Limb (tissue), 2 donors: Measurements from ENCODE around the gene NDUFA8.
A peak's percentile ranks its signal among the peaks of the same experiment; 100 is the strongest.

ENCODE experiments used
- DNase-seq, 2 donors: peaks; one replicate each; pipeline ENCODE4 v3.0.0-alpha.2; 2016; ENCODE audit errors: extremely low spot score in 2 of 2

The NDUFA8 gene

DNA sequence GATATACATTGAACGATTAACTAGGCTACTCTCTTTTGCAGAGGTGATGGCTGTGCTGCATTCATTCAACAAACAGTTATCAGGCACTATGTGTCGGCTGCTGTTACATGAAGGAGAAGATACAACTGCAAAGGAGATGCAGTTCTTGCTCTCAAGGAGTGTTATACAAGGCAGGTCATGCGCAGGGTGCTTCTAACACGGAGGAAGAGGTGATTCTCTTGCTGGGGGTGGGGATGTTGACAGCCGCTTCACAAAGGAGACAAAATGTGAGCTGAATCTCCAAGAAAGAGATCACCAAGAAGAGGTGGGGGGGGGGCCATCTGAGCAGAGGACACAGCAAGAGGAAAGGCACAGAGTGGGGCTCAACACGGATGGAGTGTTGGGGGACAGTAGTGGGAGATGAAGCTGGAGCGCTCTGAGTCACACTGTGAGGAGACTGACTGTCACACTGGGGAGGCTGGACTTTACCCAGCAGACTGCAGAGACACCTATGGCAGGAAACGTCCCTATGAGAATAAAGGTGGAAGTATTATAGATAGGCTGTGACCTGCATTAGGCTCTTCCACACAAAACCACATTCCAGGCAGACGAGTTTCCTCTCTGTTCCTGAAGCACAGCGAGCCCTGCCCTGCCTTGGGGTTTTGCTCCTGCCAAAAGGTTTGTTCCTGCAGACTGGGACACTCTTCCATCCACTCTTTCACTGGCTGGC lies 20.9 kb downstream of the NDUFA8 start:
- DNase-seq = no peak

GRCh38 chr9:122135529-122135859 lies 24.1 kb downstream of the NDUFA8 start:
- DNase-seq = no peak

- DNase-seq = no peak
Measured at GRCh38 chr9:122134822-122135528, 24.6 kb downstream of the NDUFA8 start.

DNA sequence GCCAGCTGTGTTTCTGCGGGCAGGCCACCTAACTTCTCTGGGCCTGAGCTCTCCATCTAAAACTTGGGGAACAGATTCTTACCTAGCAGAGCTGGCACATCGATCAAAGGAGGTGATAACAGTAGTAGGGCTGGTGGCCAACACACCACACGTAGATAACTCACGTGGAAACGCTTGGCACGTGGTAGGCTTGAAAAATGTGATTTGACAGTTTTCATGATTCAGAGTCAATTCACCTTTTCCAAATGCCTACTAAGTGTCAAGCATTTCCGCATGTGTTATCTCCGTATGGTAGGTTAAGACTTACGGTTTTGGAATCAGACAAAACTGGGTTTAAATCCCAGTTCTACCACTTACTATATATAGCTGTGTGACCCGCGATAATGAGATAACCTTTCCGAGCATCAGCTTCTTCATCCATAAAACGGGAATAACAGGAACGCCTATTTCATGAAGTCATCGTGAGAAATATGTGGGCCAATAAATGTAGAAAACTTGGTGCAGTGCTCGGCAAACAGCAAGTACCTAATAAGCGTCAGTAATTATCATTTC lies 25.5 kb downstream of the NDUFA8 start:
- DNase-seq = no peak

GRCh38 chr9:122133263-122133983 lies 26.2 kb downstream of the NDUFA8 start:
- no peak for DNase-seq

GRCh38 chr9:122132539-122132938 lies 27.0 kb downstream of the NDUFA8 start:
- DNase-seq = no peak

- DNase-seq = peak in 1 of 2 donors; percentile 58
Measured at GRCh38 chr9:122131401-122132001, 28.1 kb downstream of the NDUFA8 start.

GRCh38 chr9:122130837-122131236 lies 28.7 kb downstream of the NDUFA8 start:
- DNase-seq = no peak

GRCh38 chr9:122129969-122130368 lies 29.6 kb downstream of the NDUFA8 start:
- no peak for DNase-seq

- no peak for DNase-seq
Measured at GRCh38 chr9:122128969-122129343, 30.6 kb downstream of the NDUFA8 start.

GRCh38 chr9:122128007-122128968 lies 31.3 kb downstream of the NDUFA8 start:
- no peak for DNase-seq

GRCh38 chr9:122127396-122127798 lies 32.2 kb downstream of the NDUFA8 start:
- no peak for DNase-seq

- no peak for DNase-seq
Measured at GRCh38 chr9:122126331-122127261, 33.0 kb downstream of the NDUFA8 start.

DNA sequence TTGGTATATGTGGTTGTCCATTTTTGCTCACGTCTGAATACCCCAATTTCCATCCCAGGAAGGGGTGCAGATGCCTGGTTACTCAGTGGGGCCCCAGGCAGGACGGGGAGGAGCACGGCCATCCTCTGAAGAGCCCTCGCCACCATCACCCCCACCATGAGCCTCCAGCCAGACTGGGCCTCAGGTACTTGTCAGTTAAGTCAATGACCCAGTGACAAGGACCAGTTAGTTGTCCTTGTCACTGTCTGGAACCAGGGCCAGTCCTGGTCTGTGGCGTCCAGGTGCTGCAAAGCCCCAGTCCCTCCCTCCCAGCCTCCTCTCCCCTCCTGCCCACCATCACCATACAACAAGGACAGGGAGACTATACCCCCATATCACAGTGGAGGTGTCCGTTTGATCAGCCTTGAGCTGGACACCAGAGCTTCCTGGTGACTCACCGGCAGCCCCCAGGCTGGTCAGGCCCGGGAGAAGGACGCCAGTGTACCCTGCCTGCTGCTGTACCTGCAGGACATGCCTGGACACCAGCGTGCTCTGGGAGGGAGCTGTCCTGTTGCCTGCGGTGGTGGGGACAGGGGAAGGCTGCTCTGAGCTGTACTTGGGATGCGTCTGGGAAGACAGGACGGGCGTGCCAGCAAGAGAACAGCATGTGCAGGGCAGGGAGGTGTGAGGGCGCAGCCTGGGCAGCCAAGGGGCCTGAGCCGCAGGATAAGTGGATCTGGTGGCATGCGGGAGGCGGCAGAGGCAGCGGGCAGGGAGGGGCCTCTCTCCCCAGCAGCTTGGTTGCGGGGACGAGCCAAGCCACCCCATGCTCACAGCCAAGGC lies 33.9 kb downstream of the NDUFA8 start:
- DNase-seq = no peak

DNA sequence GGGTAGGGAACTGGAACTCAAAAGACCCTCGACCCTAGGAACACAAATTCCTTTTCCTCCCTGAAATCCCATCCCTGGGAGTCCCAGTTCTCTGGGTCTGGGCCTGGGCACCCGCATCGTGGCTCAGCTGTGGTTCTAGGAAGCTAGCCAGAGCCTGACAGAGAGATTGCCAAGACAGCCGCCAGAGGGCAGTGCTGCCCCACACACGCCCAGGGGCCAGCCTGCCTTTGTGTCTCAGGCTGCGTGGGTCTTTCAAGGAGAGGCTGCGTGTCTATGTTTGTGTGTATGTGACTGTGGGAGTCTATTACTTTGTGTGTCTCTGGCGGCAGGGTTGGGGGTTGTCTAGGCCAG lies 34.4 kb downstream of the NDUFA8 start:
- DNase-seq = peak; percentile 79 to 93

- no peak for DNase-seq
Measured at GRCh38 chr9:122124528-122124927, 35.1 kb downstream of the NDUFA8 start.

DNA sequence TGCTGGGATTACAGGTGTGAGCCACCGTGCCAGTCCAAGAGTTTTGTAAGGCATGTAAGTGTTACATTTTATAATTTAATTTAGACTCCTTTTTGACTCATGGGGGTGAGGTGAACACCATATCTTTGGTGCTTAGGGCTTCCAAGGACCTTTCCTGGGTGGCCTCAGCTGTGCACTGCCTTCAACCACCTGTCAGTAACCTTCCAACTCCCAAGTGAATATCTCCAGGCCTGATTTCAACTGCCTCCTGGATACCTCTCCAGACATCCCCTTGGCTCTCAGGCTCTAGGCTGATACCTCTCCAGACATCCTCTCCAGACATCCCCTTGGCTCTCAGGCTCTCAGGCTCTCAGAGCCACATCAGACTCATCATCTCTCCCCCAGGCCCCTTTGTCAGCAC lies 35.5 kb downstream of the NDUFA8 start:
- no peak for DNase-seq

DNA sequence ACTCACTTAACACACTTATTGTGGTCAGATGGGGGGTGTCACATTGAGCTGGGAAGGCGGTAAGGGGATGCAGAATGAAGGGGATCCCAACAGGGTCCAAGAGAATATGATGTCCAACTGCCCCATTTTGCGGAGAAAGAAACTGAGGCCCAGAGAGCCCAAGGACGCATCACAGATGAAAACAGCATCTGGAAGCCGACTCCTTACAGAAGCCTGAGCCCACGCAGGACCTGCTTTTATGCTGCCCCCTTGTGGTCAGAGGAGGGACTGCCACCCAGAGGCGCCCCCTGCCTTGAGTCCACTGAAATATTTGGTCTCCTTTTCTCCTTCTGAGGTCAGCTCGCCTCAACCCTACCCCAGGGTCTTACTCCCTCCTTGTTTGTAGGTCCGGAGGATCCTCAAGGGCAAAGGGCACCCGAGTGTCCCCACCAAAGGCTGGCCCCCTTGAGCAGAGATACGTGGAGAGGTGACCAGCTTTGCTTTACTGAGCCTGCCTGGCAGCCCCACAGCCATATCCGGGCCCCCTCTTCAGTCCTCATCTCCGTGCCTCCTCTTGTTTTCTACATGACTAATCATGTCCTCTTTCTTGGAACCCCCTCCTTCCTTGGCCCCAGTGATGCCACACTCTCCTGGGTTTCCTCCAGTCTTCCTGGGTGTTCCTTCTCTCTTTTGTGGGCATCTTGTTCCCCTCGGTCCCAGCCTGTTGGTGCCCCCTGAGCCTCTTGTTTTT lies 36.5 kb downstream of the NDUFA8 start:
- peak; percentile 46 to 87 for DNase-seq
